H1 (cell line): Measurements from ENCODE around the gene GPC6. TPM values are rescaled to one million over a fixed set of nuclear protein-coding genes. Genes with fewer than 3 reads are reported as not detected.

Experiments
- CTCF ChIA-PET: fragments of 300-600 bp; sonication (Branson Sonifier 250); formaldehyde crosslinking; loops from one replicate; lab custom pipeline; 2021; ENCODE audit not compliant: partially characterized antibody; lab: Charles Lee
- POLR2A ChIA-PET: fragments of 300-600 bp; sonication (Branson Sonifier 250); formaldehyde crosslinking; loops from one replicate; lab custom pipeline; 2021; ENCODE audit warnings: inconsistent platforms; ENCODE audit not compliant: partially characterized antibody; lab: Charles Lee
- DNase-seq, 2 experiments: peaks; one replicate each; pipeline versions ENCODE4 v3.0.0 to v3.0.0-alpha.2; 2010 to 2022; ENCODE audit warnings: low spot score in 2 of 2, low read depth in 1 of 2, mixed read lengths in 1 of 2
- FAIRE-seq: peaks from 2 replicates; lab custom pipeline; 2011; peaks lifted over from hg19 to GRCh38; lab: Jason Lieb, UNC
- H2AFZ ChIP-seq: 2 replicates; pipeline ENCODE4 v1.8.1; 2012; ENCODE audit warnings: low read length, inconsistent platforms
- H2AK5ac ChIP-seq: 2 replicates; pipeline ENCODE4 v1.6.1; 2013; ENCODE audit warnings: low read depth, low read length
- H2BK120ac ChIP-seq: replicated peaks from 2 replicates; pipeline ENCODE3; 2013; ENCODE audit warnings: low read depth, low read length, inconsistent platforms
- H2BK12ac ChIP-seq: 2 replicates; pipeline ENCODE4 v1.6.1; 2013; ENCODE audit warnings: low read depth, low read length
- H2BK15ac ChIP-seq: 2 replicates; pipeline ENCODE4 v1.6.1; 2013; ENCODE audit warnings: low read length
- H2BK20ac ChIP-seq: 2 replicates; pipeline ENCODE4 v1.6.1; 2013; ENCODE audit warnings: low read length
- H2BK5ac ChIP-seq: 2 replicates; pipeline ENCODE4 v1.6.1; 2013; ENCODE audit warnings: low read depth, low read length
- H3K14ac ChIP-seq: 2 replicates; pipeline ENCODE4 v1.6.1; 2013; ENCODE audit warnings: inconsistent platforms; ENCODE audit not compliant: insufficient read length
- H3K18ac ChIP-seq: 2 replicates; pipeline ENCODE4 v1.6.1; 2013; ENCODE audit warnings: low read length; ENCODE audit errors: extremely low read depth
- H3K23ac ChIP-seq: 2 replicates; pipeline ENCODE4 v1.6.1; 2013; ENCODE audit warnings: inconsistent platforms; ENCODE audit not compliant: insufficient read length
- H3K23me2 ChIP-seq: 2 replicates; pipeline ENCODE4 v1.6.1; 2013; ENCODE audit warnings: low read depth, low read length
- H3K27ac ChIP-seq: 2 replicates; pipeline ENCODE4 v1.6.1; 2011; ENCODE audit warnings: low read depth, low read length, inconsistent platforms
- H3K27me3 ChIP-seq, 4 experiments: replicated peaks in 1 of 4; 1 replicate in 1 of 4; 2 replicates in 3 of 4; pipeline versions ENCODE4 v1.6.1 to v1.8.1; 2011 to 2013; ENCODE audit warnings: low read length in 3 of 4, mild to moderate bottlenecking in 3 of 4, inconsistent platforms in 2 of 4, mixed read lengths in 2 of 4, moderate library complexity in 1 of 4; ENCODE audit not compliant: control insufficient read depth in 3 of 4, insufficient read depth in 3 of 4; ENCODE audit errors: extremely low read depth in 1 of 4
- H3K36me3 ChIP-seq, 4 experiments: 2 replicates each; pipeline versions ENCODE4 v1.6.1 to v1.8.1; 2011 to 2013; ENCODE audit warnings: mild to moderate bottlenecking in 4 of 4, low read length in 3 of 4, moderate library complexity in 2 of 4, control low read depth in 1 of 4, inconsistent platforms in 1 of 4; ENCODE audit not compliant: insufficient read depth in 4 of 4, control insufficient read depth in 2 of 4
- H3K4ac ChIP-seq: replicated peaks from 2 replicates; pipeline ENCODE3; 2013; ENCODE audit warnings: low read length, low read depth, mixed read lengths, inconsistent platforms; ENCODE audit not compliant: insufficient read length
- H3K4me1 ChIP-seq, 4 experiments: replicated peaks in 1 of 4; 1 replicate in 1 of 4; 2 replicates in 3 of 4; pipeline versions ENCODE4 v1.6.1 to v1.8.1; 2011 to 2013; ENCODE audit warnings: low read length in 3 of 4, inconsistent platforms in 2 of 4, mixed read lengths in 1 of 4; ENCODE audit not compliant: insufficient read depth in 4 of 4, control insufficient read depth in 3 of 4
- H3K4me2 ChIP-seq, 2 experiments: 2 replicates each; pipeline versions ENCODE4 v1.6.1 to v1.8.1; 2011 to 2013; ENCODE audit warnings: low read depth in 2 of 2, low read length in 2 of 2, control low read depth in 1 of 2, inconsistent platforms in 1 of 2, mild to moderate bottlenecking in 1 of 2; ENCODE audit not compliant: insufficient read depth in 1 of 2
- H3K4me3 ChIP-seq, 4 experiments: fragments of 200-600, 300-600 bp in 1 of 4; sonication (generic), shearing (Covaris generic), sonication (Bioruptor Twin) in 1 of 4; 2 replicates each; pipeline versions ENCODE4 v1.5.1 to v1.8.1; 2011 to 2016; ENCODE audit warnings: low read length in 4 of 4, low read depth in 3 of 4, control low read depth in 2 of 4, inconsistent platforms in 2 of 4, mild to moderate bottlenecking in 2 of 4, mixed read lengths in 1 of 4, moderate library complexity in 1 of 4; ENCODE audit not compliant: insufficient read depth in 2 of 4; ENCODE audit errors: extremely low read depth in 1 of 4
- H3K56ac ChIP-seq: replicated peaks from 2 replicates; pipeline ENCODE3; 2013; ENCODE audit warnings: low read depth, mild to moderate bottlenecking, mixed read lengths, low read length, inconsistent platforms; ENCODE audit not compliant: insufficient read length
- H3K79me1 ChIP-seq: 2 replicates; pipeline ENCODE4 v1.6.1; 2013; ENCODE audit warnings: low read depth, low read length, control low read depth
- H3K79me2 ChIP-seq, 2 experiments: 2 replicates each; pipeline versions ENCODE4 v1.6.1 to v1.8.1; 2012 to 2013; ENCODE audit warnings: low read length in 2 of 2, mild to moderate bottlenecking in 2 of 2, inconsistent platforms in 1 of 2; ENCODE audit not compliant: insufficient read depth in 2 of 2, control insufficient read depth in 1 of 2
- H3K9ac ChIP-seq, 4 experiments: replicated peaks in 1 of 4; 1 replicate in 1 of 4; 2 replicates in 3 of 4; pipeline versions ENCODE4 v1.6.1 to v1.8.1; 2011 to 2013; ENCODE audit warnings: low read depth in 3 of 4, low read length in 3 of 4, control low read depth in 2 of 4, mild to moderate bottlenecking in 2 of 4, moderate library complexity in 2 of 4, inconsistent platforms in 1 of 4; ENCODE audit errors: extremely low read depth in 1 of 4
- H3K9me3 ChIP-seq, 2 experiments: 2 replicates each; pipeline versions ENCODE4 v1.6.1 to v1.8.1; 2012 to 2013; ENCODE audit warnings: mild to moderate bottlenecking in 2 of 2, moderate library complexity in 2 of 2, control low read depth in 1 of 2, inconsistent platforms in 1 of 2, low read depth in 1 of 2, low read length in 1 of 2, mixed read lengths in 1 of 2; ENCODE audit not compliant: insufficient read depth in 2 of 2
- H4K20me1 ChIP-seq, 2 experiments: replicated peaks in 1 of 2; 2 replicates each; pipeline versions ENCODE3 to v1.8.1; 2011 to 2013; ENCODE audit warnings: inconsistent platforms in 2 of 2, low read length in 2 of 2, mild to moderate bottlenecking in 1 of 2; ENCODE audit not compliant: insufficient read depth in 2 of 2, control insufficient read depth in 1 of 2
- H4K5ac ChIP-seq: 2 replicates; pipeline ENCODE4 v1.6.1; 2013; ENCODE audit warnings: low read length, low read depth, mixed read lengths, inconsistent platforms; ENCODE audit not compliant: insufficient read length
- H4K8ac ChIP-seq: 2 replicates; pipeline ENCODE4 v1.8.0; 2013; ENCODE audit warnings: mild to moderate bottlenecking, moderate library complexity, low read length, inconsistent platforms; ENCODE audit not compliant: insufficient read depth; ENCODE audit errors: extremely low read depth
- H4K91ac ChIP-seq: replicated peaks from 2 replicates; pipeline ENCODE3; 2013; ENCODE audit warnings: low read length, mixed read lengths, inconsistent platforms; ENCODE audit not compliant: insufficient read length
- BCL11A ChIP-seq, 2 experiments: IDR thresholded peaks; one replicate each; pipeline ENCODE4 v1.6.1; 2011; ENCODE audit warnings: low read depth in 2 of 2, low read length in 2 of 2, mild to moderate bottlenecking in 2 of 2
- GABPA ChIP-seq: IDR thresholded peaks from 2 replicates; pipeline ENCODE4 v1.6.1; 2011; ENCODE audit warnings: mild to moderate bottlenecking, low read length, moderate library complexity, borderline replicate concordance; ENCODE audit not compliant: insufficient read depth
- HDAC2 ChIP-seq, 2 experiments: fragments of 300-600 bp in 1 of 2; sonication (generic) in 1 of 2; IDR thresholded peaks; 2 replicates each; pipeline ENCODE4 v1.6.1; 2011 to 2012; ENCODE audit warnings: low read depth in 2 of 2, low read length in 2 of 2, mild to moderate bottlenecking in 2 of 2, moderate library complexity in 2 of 2, borderline replicate concordance in 1 of 2, inconsistent platforms in 1 of 2
- HDAC6 ChIP-seq: IDR thresholded peaks from one replicate; pipeline ENCODE4 v1.7.1; 2012; ENCODE audit warnings: low read depth, mild to moderate bottlenecking, inconsistent platforms, low read length, moderate library complexity
- NRF1 ChIP-seq: IDR thresholded peaks from 2 replicates; pipeline ENCODE4 v1.6.1; 2011; ENCODE audit warnings: mild to moderate bottlenecking, low read depth, low read length, improper control_type of control experiment
- PHF8 ChIP-seq: fragments of 200-600 bp; sonication (generic); conservative IDR thresholded peaks from 2 replicates; pipeline ENCODE4 v1.7.1; 2012; ENCODE audit warnings: low read depth, mild to moderate bottlenecking, inconsistent platforms, low read length, moderate library complexity
- POU5F1 ChIP-seq: IDR thresholded peaks from 2 replicates; pipeline ENCODE4 v1.6.1; 2011; ENCODE audit warnings: low read depth, mild to moderate bottlenecking, low read length, moderate library complexity
- RNF2 ChIP-seq: fragments of 200-900, 300-1000 bp; sonication (generic); IDR thresholded peaks from 2 replicates; pipeline ENCODE4 v1.7.1; 2016; ENCODE audit warnings: borderline replicate concordance, low read depth, mild to moderate bottlenecking, antibody characterized with exemption, low read length; ENCODE audit not compliant: poor library complexity, severe bottlenecking; ENCODE audit errors: missing control alignments
- TEAD4 ChIP-seq: IDR thresholded peaks from 2 replicates; pipeline ENCODE4 v1.6.1; 2012; ENCODE audit warnings: low read depth, low read length, inconsistent platforms, mixed read lengths
- WGBS, 2 experiments: shearing (Covaris generic) in 1 of 2; methylation state at CpG; one replicate each; pipeline versions ENCODE4 v1.1.6 to v1.1.7; 2013 to 2015; ENCODE audit warnings: low lambda C conversion rate in 2 of 2, mixed read lengths in 2 of 2, inconsistent platforms in 1 of 2, low coverage in 1 of 2, missing lambda C conversion rate in 1 of 2; ENCODE audit not compliant: insufficient replicate concordance in 2 of 2, insufficient coverage in 1 of 2, insufficient read length in 1 of 2; ENCODE audit errors: extremely low coverage in 1 of 2, missing lambda C conversion rate in 1 of 2; 5-methylcytosine and 5-hydroxymethylcytosine counted together
- polyA plus RNA-seq, 7 experiments: library from polyadenylated mRNA; depleted of rRNA in 3 of 7; stranded (reverse) in 5 of 7; unstranded in 2 of 7; fragments of >200 nt in 5 of 7; fragments of 200-250 nt in 2 of 7; gene quantifications; 1 replicate in 5 of 7; 2 replicates in 1 of 7; 4 replicates in 1 of 7; pipeline versions ENCODE4 v1.2.1 to v1.2.3, GENCODE V29; 2011 to 2013; ENCODE audit warnings: missing spikeins in 2 of 7, mixed read lengths in 2 of 7
- total RNA-seq: library from RNA; stranded (reverse); fragmentation: NEBNext Ultra II Directional; extraction: Animal tissue kit (Norgen Biotek cat#: 25700); gene quantifications from 2 replicates; pipeline ENCODE4 v1.2.1, GENCODE V29; 2021
- TF ChIP-seq, protein P1 (sequence below): IDR thresholded peaks from 2 replicates; pipeline ENCODE4 v1.6.1; 2012; ENCODE audit warnings: low read length, inconsistent platforms
- TF ChIP-seq, protein P2 (sequence below): IDR thresholded peaks from 2 replicates; pipeline ENCODE4 v1.6.1; 2011; ENCODE audit warnings: low read depth, mild to moderate bottlenecking, low read length; ENCODE audit not compliant: insufficient read depth

The GPC6 gene
- total and polyA plus RNA-seq, 2 of the 8 experiments (the other 6 are each of a cell fraction or from before 2014, with no cell fraction given), result 5.4 to 12.0 TPM

DNA sequence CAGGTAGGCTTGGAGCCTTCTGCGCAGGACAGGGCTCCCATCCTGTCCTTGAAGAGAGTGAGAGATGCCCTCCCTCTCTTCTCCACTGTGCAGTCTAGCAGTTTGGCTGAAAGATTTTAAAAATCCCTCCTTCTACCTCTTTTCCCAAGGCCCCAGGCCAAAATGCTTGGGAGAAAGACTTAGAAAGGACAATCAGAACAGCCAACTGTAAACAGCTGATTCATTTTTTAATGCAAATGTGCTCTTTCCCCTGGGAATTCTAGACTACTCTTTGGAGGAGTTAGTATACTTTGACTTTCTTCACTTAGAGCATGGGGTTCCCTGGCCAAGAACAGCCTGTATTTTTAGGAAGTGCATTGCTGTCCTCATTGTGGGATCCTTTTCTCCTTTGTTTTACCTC is 398.9 kb downstream of the GPC6 start:
- H2BK15ac ChIP-seq, result no peak overlapping the region
- TF ChIP-seq POU5F1 (no peak), RNF2 (no peak), PHF8 (no peak), BCL11A (IDR thresholded peaks at IDR 0.05; ENCODE audit: low read depth in 2 of 2, low read length in 2 of 2) (no peak), NRF1 (no peak), GABPA (no peak), HDAC6 (no peak), HDAC2 (IDR thresholded peaks at IDR 0.05; ENCODE audit: borderline replicate concordance in 1 of 2, low read depth in 2 of 2, low read length in 2 of 2) (no peak), TEAD4 (no peak)
- TF ChIP-seq, protein P1, sequence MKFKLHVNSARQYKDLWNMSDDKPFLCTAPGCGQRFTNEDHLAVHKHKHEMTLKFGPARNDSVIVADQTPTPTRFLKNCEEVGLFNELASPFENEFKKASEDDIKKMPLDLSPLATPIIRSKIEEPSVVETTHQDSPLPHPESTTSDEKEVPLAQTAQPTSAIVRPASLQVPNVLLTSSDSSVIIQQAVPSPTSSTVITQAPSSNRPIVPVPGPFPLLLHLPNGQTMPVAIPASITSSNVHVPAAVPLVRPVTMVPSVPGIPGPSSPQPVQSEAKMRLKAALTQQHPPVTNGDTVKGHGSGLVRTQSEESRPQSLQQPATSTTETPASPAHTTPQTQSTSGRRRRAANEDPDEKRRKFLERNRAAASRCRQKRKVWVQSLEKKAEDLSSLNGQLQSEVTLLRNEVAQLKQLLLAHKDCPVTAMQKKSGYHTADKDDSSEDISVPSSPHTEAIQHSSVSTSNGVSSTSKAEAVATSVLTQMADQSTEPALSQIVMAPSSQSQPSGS, result no peak
- TF ChIP-seq, protein P2, sequence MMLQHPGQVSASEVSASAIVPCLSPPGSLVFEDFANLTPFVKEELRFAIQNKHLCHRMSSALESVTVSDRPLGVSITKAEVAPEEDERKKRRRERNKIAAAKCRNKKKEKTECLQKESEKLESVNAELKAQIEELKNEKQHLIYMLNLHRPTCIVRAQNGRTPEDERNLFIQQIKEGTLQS, result no peak

More for the DNA sequence above, 398.9 kb downstream of the GPC6 start:
- H4K8ac ChIP-seq, result no peak overlapping the region
- ChIA-PET POLR2A (no interaction called here), CTCF (interaction anchor here (1.3 kb wide), 1 partner anchor 107 kb away, joined by 4 read pairs; no protein-coding TSS in a partner anchor)
- H4K20me1 ChIP-seq, result no peaks in the 10 kb centered on the region
- H3K56ac ChIP-seq, result no peak overlapping the region
- H3K36me3 ChIP-seq, result no peaks in the 10 kb centered on the region
- H3K4ac ChIP-seq, result no peak overlapping the region
- H2BK12ac ChIP-seq, result no peak overlapping the region
- H3K23ac ChIP-seq, result no peak overlapping the region
- DNase-seq (no peak), FAIRE-seq (no peak)
- H3K4me3 ChIP-seq, result no peak overlapping the region
- H2BK20ac ChIP-seq, result no peak overlapping the region
- no peak overlapping the region for H2AK5ac ChIP-seq
- no peak overlapping the region for H3K4me2 ChIP-seq
- H3K79me2 ChIP-seq, result no peaks in the 10 kb centered on the region
- H3K9me3 ChIP-seq, result no peaks in the 10 kb centered on the region
- H3K18ac ChIP-seq, result no peak overlapping the region
- 93% methylated on average over 1 of the region's 1 CpG; no CpG with 5 or more reads in 1 of the 2 experiments for WGBS, 2 experiments
- no peak overlapping the region for H2BK120ac ChIP-seq
- H3K79me1 ChIP-seq, result no peaks in the 10 kb centered on the region
- peaks cover 0 to 5% (median 2%) of the 10 kb centered on the region in 4 experiments; a peak in 2 of 7 replicates for H3K4me1 ChIP-seq
- H3K23me2 ChIP-seq, result no peaks in the 10 kb centered on the region; the same call in 1 of the 2 replicates
- H4K91ac ChIP-seq, result no peak overlapping the region
- H2BK5ac ChIP-seq, result no peak overlapping the region
- H3K14ac ChIP-seq, result no peak overlapping the region
- no peak overlapping the region for H2AFZ ChIP-seq
- H3K27ac ChIP-seq, result no peak overlapping the region
- no peak overlapping the region; a peak in 1 of 7 replicates for H3K9ac ChIP-seq
- no peak overlapping the region for H4K5ac ChIP-seq
- no peaks in the 10 kb centered on the region for H3K27me3 ChIP-seq
